HCT116 (cell line): Measurements from ENCODE around the gene ACTRT2. TPM values are rescaled to one million over a fixed set of nuclear protein-coding genes. Genes with fewer than 3 reads are reported as not detected.

Source experiments
- ATAC-seq: fragments of 200-7000 bp; cut with Tn5 transposase; 2 replicates; pipeline ENCODE4 v1.9.1; 2020; ENCODE audit warnings: mild to moderate bottlenecking, moderate library complexity
- BruUV-seq: library from RNA; stranded (reverse); fragments of 400-500 nt; replicated peaks from 2 replicates; lab custom pipeline; 2021; lab: Mats Ljungman, UMichigan
- CTCF ChIA-PET: fragments of 300-600 bp; sonication (Branson Sonifier 250); formaldehyde crosslinking; loops from one replicate; lab custom pipeline; 2021; ENCODE audit warnings: antibody characterized with exemption; lab: Charles Lee
- POLR2A ChIA-PET: fragments of 300-600, 350-600 bp; sonication (Branson Sonifier 250); formaldehyde crosslinking; loops from one replicate; lab custom pipeline; 2021; ENCODE audit warnings: antibody characterized with exemption; lab: Charles Lee
- RAD21 ChIA-PET, 2 experiments: fragments of 300-600 bp; sonication (Branson Sonifier 250); formaldehyde crosslinking; loops; one replicate each; lab custom pipeline; 2023; ENCODE audit warnings: low total read pairs in 2 of 2; ENCODE audit not compliant: uncharacterized antibody in 2 of 2, unreplicated experiment in 2 of 2, low non-redundant PET in 1 of 2; lab: Charles Lee
- DNase-seq: peaks from one replicate; pipeline ENCODE4 v3.0.0-alpha.2; 2010; ENCODE audit warnings: low read depth, low spot score
- H2AFZ ChIP-seq: fragments of 200-600 bp; shearing (Covaris generic), sonication (generic); 2 replicates; pipeline ENCODE4 v1.6.1; 2017; ENCODE audit warnings: low read depth, mixed run types, mixed read lengths, antibody characterized with exemption, low read length; ENCODE audit not compliant: poor library complexity, severe bottlenecking
- H3K27ac ChIP-seq: 2 replicates; pipeline ENCODE4 v1.5.1; 2012; ENCODE audit warnings: low read depth, low read length
- H3K27me3 ChIP-seq: fragments of 200-600 bp; sonication (generic); 2 replicates; pipeline ENCODE4 v1.6.1; 2016; ENCODE audit warnings: mixed run types, low read length, mixed read lengths; ENCODE audit not compliant: insufficient read depth
- H3K36me3 ChIP-seq, 2 experiments: fragments of 200-500 bp in 1 of 2; fragments of 200-600 bp in 1 of 2; sonication (Bioruptor generic) in 1 of 2; sonication (generic) in 1 of 2; 2 replicates each; pipeline versions ENCODE4 v1.5.1 to v1.6.1; 2014 to 2016; ENCODE audit warnings: low read length in 2 of 2, inconsistent platforms in 1 of 2, mixed read lengths in 1 of 2, mixed run types in 1 of 2; ENCODE audit not compliant: insufficient read depth in 2 of 2, control insufficient read depth in 1 of 2
- H3K4me1 ChIP-seq, 2 experiments: fragments of 200-600 bp in 1 of 2; sonication (generic) in 1 of 2; 2 replicates each; pipeline versions ENCODE4 v1.5.1 to v1.6.1; 2012 to 2017; ENCODE audit warnings: low read length in 2 of 2, inconsistent platforms in 1 of 2, mild to moderate bottlenecking in 1 of 2, mixed read lengths in 1 of 2, mixed run types in 1 of 2, moderate library complexity in 1 of 2; ENCODE audit not compliant: insufficient read depth in 2 of 2, control insufficient read depth in 1 of 2
- H3K4me2 ChIP-seq: fragments of 200-600 bp; sonication (generic); 2 replicates; pipeline ENCODE4 v1.6.1; 2017; ENCODE audit warnings: mixed run types, low read length, mixed read lengths
- H3K4me3 ChIP-seq, 2 experiments: fragments of 200-600 bp in 1 of 2; sonication (generic) in 1 of 2; replicated peaks in 1 of 2; 2 replicates each; pipeline ENCODE4 v1.5.1; 2011 to 2016; ENCODE audit warnings: low read length in 2 of 2, control low read depth in 1 of 2, low read depth in 1 of 2, mild to moderate bottlenecking in 1 of 2, mixed read lengths in 1 of 2, mixed run types in 1 of 2
- H3K79me2 ChIP-seq: fragments of 200-600 bp; sonication (generic); 2 replicates; pipeline ENCODE4 v1.6.1; 2017; ENCODE audit warnings: mild to moderate bottlenecking, mixed run types, low read length, moderate library complexity, mixed read lengths; ENCODE audit not compliant: insufficient read depth
- H3K9ac ChIP-seq: fragments of 200-600 bp; sonication (generic); 2 replicates; pipeline ENCODE4 v1.6.1; 2016; ENCODE audit warnings: low read length, mixed read lengths
- H3K9me2 ChIP-seq: fragments of 200-600 bp; sonication (generic), shearing (Covaris generic); 2 replicates; pipeline ENCODE4 v1.6.1; 2017; ENCODE audit warnings: mixed run types, mild to moderate bottlenecking, moderate library complexity; ENCODE audit not compliant: insufficient read depth
- H3K9me3 ChIP-seq, 2 experiments: fragments of 200-500 bp in 1 of 2; fragments of 200-600 bp in 1 of 2; sonication (Bioruptor generic) in 1 of 2; sonication (generic) in 1 of 2; 2 replicates each; pipeline ENCODE4 v1.6.1; 2014 to 2017; ENCODE audit warnings: low read length in 2 of 2, mixed read lengths in 2 of 2, inconsistent platforms in 1 of 2, low read depth in 1 of 2, mild to moderate bottlenecking in 1 of 2, mixed run types in 1 of 2, moderate library complexity in 1 of 2; ENCODE audit not compliant: control insufficient read depth in 1 of 2, insufficient read depth in 1 of 2
- H4K20me1 ChIP-seq: fragments of 200-600 bp; sonication (generic), shearing (Covaris generic); 2 replicates; pipeline ENCODE4 v1.6.1; 2017; ENCODE audit warnings: mixed run types, mild to moderate bottlenecking, moderate library complexity; ENCODE audit not compliant: insufficient read depth
- ATF3 ChIP-seq: IDR thresholded peaks from 2 replicates; pipeline ENCODE4 v1.6.1; 2012
- CBX3 ChIP-seq: IDR thresholded peaks from 2 replicates; pipeline ENCODE4 v1.6.1; 2012; ENCODE audit warnings: low read depth
- CEBPB ChIP-seq: IDR thresholded peaks from 2 replicates; pipeline ENCODE4 v1.6.1; 2012; ENCODE audit warnings: low read depth
- CTCF ChIP-seq, 3 experiments: fragments of 200-600 bp in 1 of 3; sonication (generic) in 1 of 3; IDR thresholded peaks in 2 of 3; conservative IDR thresholded peaks in 1 of 3; 2 replicates each; pipeline ENCODE4 v1.5.1; 2012 to 2017; ENCODE audit warnings: low read depth in 2 of 3, low read length in 2 of 3, antibody characterized with exemption in 1 of 3, borderline replicate concordance in 1 of 3, control low read depth in 1 of 3, mild to moderate bottlenecking in 1 of 3, mixed read lengths in 1 of 3, mixed run types in 1 of 3, moderate library complexity in 1 of 3; ENCODE audit not compliant: insufficient read depth in 1 of 3
- EGR1 ChIP-seq: IDR thresholded peaks from 2 replicates; pipeline ENCODE4 v1.6.1; 2012; ENCODE audit warnings: low read depth
- ELF1 ChIP-seq: IDR thresholded peaks from 2 replicates; pipeline ENCODE4 v1.6.1; 2012; ENCODE audit warnings: low read depth, borderline replicate concordance
- EZH2 ChIP-seq: fragments of 200-600 bp; sonication (generic); IDR thresholded peaks from 2 replicates; pipeline ENCODE4 v1.6.1; 2017; ENCODE audit warnings: antibody characterized with exemption, mixed run types
- EZH2phosphoT487 ChIP-seq: fragments of 200-600 bp; IDR thresholded peaks from 2 replicates; pipeline ENCODE4 v1.6.1; 2018; ENCODE audit warnings: antibody characterized with exemption, borderline replicate concordance
- JUND ChIP-seq: IDR thresholded peaks from 2 replicates; pipeline ENCODE4 v1.6.1; 2012
- MAX ChIP-seq: IDR thresholded peaks from 2 replicates; pipeline ENCODE4 v1.6.1; 2012
- POLR2A ChIP-seq: IDR thresholded peaks from 2 replicates; pipeline ENCODE4 v1.7.0; 2011; ENCODE audit warnings: borderline replicate concordance; ENCODE audit not compliant: insufficient read depth, insufficient read length; ENCODE audit errors: extremely low read depth
- POLR2AphosphoS5 ChIP-seq: IDR thresholded peaks from 2 replicates; pipeline ENCODE4 v1.6.1; 2011; ENCODE audit warnings: mild to moderate bottlenecking, low read depth, low read length, moderate library complexity
- RAD21 ChIP-seq: IDR thresholded peaks from 2 replicates; pipeline ENCODE4 v1.6.1; 2012; ENCODE audit warnings: low read depth, mild to moderate bottlenecking
- SIN3A ChIP-seq: IDR thresholded peaks from 2 replicates; pipeline ENCODE4 v1.6.1; 2012; ENCODE audit warnings: low read depth
- SP1 ChIP-seq: IDR thresholded peaks from 2 replicates; pipeline ENCODE4 v1.6.1; 2012; ENCODE audit warnings: low read depth
- SRF ChIP-seq: IDR thresholded peaks from 2 replicates; pipeline ENCODE4 v1.6.1; 2012; ENCODE audit warnings: low read depth
- YY1 ChIP-seq: IDR thresholded peaks from 2 replicates; pipeline ENCODE4 v1.6.1; 2011; ENCODE audit warnings: low read length, low read depth, moderate library complexity, mild to moderate bottlenecking; ENCODE audit not compliant: insufficient replicate concordance; ENCODE audit errors: extremely low read depth
- ZBTB33 ChIP-seq: IDR thresholded peaks from 2 replicates; pipeline ENCODE4 v1.6.1; 2011; ENCODE audit warnings: mild to moderate bottlenecking, low read length, moderate library complexity; ENCODE audit not compliant: insufficient replicate concordance; ENCODE audit errors: extremely low read depth
- ZFX ChIP-seq: fragments of 450-650 bp; IDR thresholded peaks from 2 replicates; pipeline ENCODE4 v1.6.1; 2017
- intact Hi-C: fragments of 100-400 bp; cut with micrococcal nuclease; formaldehyde crosslinking; loops from 2 replicates; pipeline ENCODE4 v1.10.0; 2022
- total RNA-seq: library from RNA; stranded (reverse); gene quantifications from one replicate; pipeline ENCODE4 v1.2.1, GENCODE V29; 2021; ENCODE audit not compliant: unreplicated experiment
- TF ChIP-seq, protein P1 (sequence below): IDR thresholded peaks from 2 replicates; pipeline ENCODE4 v1.6.1; 2012; ENCODE audit warnings: low read depth

ACTRT2 gene
- total RNA-seq, 1 experiment from 2014 or later, result not detected

GRCh38 chr1:3027611-3028371 lies 6.5 kb downstream of the ACTRT2 start:
- Histone ChIP-seq H3K4me2 (no peak overlapping the region), H3K4me3 (no peak overlapping the region), H3K27ac (no peak overlapping the region), H3K27me3 (peaks cover 4% of the 10 kb centered on the region; the same call in 1 of the 2 replicates), H3K9me3 (no peaks in the 10 kb centered on the region), H2AFZ (no peak overlapping the region), H3K9me2 (no peaks in the 10 kb centered on the region), H3K9ac (no peak overlapping the region), H3K36me3 (no peaks in the 10 kb centered on the region), H3K4me1 (no peaks in the 10 kb centered on the region), H4K20me1 (no peaks in the 10 kb centered on the region), H3K79me2 (no peaks in the 10 kb centered on the region)
- RAD21 ChIA-PET, result no interaction called here
- CTCF ChIA-PET, result no interaction called here
- POLR2A ChIA-PET, result no interaction called here
- intact Hi-C loops, result no loop called here
- no peak for TF ChIP-seq JUND
- TF ChIP-seq ZFX, result no peak
- no peak for TF ChIP-seq EGR1
- TF ChIP-seq POLR2A, result no peak
- no peak for TF ChIP-seq CBX3
- no peak for TF ChIP-seq RAD21
- no peak for TF ChIP-seq MAX
- TF ChIP-seq CEBPB, result no peak
- TF ChIP-seq ELF1, result no peak
- TF ChIP-seq SRF, result no peak
- TF ChIP-seq ATF3, result no peak
- TF ChIP-seq, protein P1, sequence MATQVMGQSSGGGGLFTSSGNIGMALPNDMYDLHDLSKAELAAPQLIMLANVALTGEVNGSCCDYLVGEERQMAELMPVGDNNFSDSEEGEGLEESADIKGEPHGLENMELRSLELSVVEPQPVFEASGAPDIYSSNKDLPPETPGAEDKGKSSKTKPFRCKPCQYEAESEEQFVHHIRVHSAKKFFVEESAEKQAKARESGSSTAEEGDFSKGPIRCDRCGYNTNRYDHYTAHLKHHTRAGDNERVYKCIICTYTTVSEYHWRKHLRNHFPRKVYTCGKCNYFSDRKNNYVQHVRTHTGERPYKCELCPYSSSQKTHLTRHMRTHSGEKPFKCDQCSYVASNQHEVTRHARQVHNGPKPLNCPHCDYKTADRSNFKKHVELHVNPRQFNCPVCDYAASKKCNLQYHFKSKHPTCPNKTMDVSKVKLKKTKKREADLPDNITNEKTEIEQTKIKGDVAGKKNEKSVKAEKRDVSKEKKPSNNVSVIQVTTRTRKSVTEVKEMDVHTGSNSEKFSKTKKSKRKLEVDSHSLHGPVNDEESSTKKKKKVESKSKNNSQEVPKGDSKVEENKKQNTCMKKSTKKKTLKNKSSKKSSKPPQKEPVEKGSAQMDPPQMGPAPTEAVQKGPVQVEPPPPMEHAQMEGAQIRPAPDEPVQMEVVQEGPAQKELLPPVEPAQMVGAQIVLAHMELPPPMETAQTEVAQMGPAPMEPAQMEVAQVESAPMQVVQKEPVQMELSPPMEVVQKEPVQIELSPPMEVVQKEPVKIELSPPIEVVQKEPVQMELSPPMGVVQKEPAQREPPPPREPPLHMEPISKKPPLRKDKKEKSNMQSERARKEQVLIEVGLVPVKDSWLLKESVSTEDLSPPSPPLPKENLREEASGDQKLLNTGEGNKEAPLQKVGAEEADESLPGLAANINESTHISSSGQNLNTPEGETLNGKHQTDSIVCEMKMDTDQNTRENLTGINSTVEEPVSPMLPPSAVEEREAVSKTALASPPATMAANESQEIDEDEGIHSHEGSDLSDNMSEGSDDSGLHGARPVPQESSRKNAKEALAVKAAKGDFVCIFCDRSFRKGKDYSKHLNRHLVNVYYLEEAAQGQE, result no peak
- TF ChIP-seq EZH2phosphoT487, result no peak
- no peak for TF ChIP-seq SIN3A
- TF ChIP-seq EZH2, result no peak
- no peak for TF ChIP-seq YY1
- no peak for TF ChIP-seq POLR2AphosphoS5
- TF ChIP-seq ZBTB33, result no peak
- no peak for TF ChIP-seq SP1
- TF ChIP-seq CTCF (IDR thresholded peaks at IDR 0.05 in 2 of 3, conservative IDR thresholded peaks at IDR 0.05 in 1 of 3; ENCODE audit: borderline replicate concordance in 1 of 3, insufficient read depth in 1 of 3, low read depth in 2 of 3, low read length in 2 of 3), result no peak
- BruUV-seq, result no TSS peak
- no peak for ATAC-seq
- no peak for DNase-seq
